Measurements from ENCODE around the gene SLC43A2.

GRCh38 chr17:1641065-1641403 is 12.4 kb upstream of the SLC43A2 start:
- TF ChIP-seq POLR2A (IDR thresholded peaks at IDR 0.05; ENCODE audit: low read depth, low read length): no peak
- no peak for TF ChIP-seq POLR2AphosphoS5 (IDR thresholded peaks at IDR 0.05; ENCODE audit: low read depth, low read length)
